GM19351 (cell line): Measurements from ENCODE around the gene CT83.

Source experiments
- ATAC-seq: cut with Tn5 transposase; IDR thresholded peaks from one replicate; pipeline ENCODE4 v1.9.1; 2021; ENCODE audit warnings: mild to moderate bottlenecking, moderate library complexity; ENCODE audit not compliant: unreplicated experiment

The CT83 gene

DNA sequence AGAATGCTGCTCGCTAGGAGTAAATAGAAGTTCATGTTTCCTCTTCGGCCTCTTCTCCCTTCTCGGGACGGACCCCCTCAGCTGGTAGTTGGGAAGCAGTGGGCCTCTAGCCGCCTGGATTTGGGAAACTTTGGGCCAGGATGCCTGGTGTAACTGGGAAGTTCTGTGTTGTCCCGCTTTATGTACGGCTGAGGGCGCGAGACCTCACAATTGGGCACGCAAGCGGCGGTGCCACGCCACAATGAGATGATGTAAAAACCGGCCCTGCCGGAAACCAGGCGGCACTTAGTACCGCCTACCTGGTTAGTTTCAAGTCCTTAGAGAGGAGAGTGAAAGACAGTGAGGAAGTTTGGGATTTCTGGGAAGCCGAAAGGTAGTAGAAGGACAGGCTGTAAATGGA is at the start of gene CT83:
Gene CT83, minus strand, starts transcription at position 155 of the 400 bp plus-strand sequence. Its CDS starts 120 bp downstream, at position 35.
- no peak for ATAC-seq

DNA sequence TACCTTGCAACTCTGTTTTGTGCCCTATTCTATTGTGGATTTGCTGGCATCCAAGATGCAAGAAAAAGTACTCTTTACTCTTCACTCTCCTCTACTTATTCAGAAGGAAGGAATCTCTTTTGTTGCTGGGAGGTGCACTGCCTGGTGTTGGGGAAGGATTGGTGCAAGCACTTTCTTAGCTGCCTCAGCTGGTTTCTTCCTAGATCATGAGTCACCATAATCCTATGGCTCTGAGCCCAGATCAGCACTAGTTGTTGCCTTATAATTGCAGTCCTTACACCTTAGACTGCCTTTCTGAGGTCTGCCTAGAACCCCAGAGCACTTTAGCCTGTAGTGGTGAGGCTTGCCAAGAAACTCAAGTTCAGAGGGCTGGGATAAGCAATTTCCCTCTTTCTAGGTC is 37.0 kb upstream of the CT83 start:
- ATAC-seq: no peak

GRCh38 chrX:116493271-116493670 is 30.5 kb upstream of the CT83 start:
- no peak for ATAC-seq

- ATAC-seq: no peak
Observed at GRCh38 chrX:116490104-116490503, 27.3 kb upstream of the CT83 start.

DNA sequence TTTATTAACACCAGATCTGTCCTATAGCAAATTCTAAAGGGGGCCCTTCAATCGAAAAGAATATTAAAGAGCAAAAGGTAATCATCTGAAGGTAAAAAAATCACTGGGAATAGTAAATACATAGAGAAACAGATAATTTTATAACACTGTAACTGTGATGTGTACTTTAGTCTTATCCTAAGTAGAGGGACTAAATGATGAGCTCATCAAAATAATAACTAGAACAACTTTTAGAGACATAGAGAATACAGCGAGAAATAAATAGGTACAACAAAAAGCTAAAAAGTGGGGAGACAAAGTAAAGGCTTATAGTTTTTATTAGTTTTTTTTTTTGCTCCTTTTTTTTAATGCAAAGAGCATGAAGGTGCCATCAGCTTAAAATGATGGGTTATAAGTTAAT is 17.3 kb upstream of the CT83 start:
- no peak for ATAC-seq

DNA sequence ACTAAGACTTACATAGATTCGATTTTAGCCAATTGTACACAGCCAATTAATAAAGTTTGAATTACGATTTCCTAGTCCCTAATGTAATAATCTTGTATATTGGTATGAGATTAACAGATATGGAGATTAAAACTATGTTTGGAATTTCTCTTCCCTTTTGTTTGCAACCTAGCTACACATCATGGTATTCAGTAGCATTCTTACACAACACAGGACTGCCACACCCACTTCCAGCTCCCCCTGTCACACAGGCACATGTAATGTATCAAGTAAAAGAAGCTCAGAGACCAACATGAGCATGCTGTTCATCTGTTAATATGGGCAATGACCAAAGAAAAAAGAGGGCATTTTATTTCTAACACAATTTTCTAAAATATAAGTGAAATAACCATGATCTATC is 13.6 kb downstream of the CT83 start:
- no peak for ATAC-seq

- ATAC-seq: no peak
Observed at GRCh38 chrX:116436358-116436816, 26.4 kb downstream of the CT83 start, which contains the start of gene SLC6A14. Gene SLC6A14 (plus strand): TSS chrX:116436606. CDS start chrX:116436710, 104 bp downstream.

- no peak for ATAC-seq
Observed at GRCh38 chrX:116435597-116435996, 27.2 kb downstream of the CT83 start.

- ATAC-seq: no peak
Observed at GRCh38 chrX:116427978-116428377, 34.8 kb downstream of the CT83 start.

GRCh38 chrX:116417968-116418367 is 44.8 kb downstream of the CT83 start:
- ATAC-seq: no peak

- ATAC-seq: no peak
Observed at GRCh38 chrX:116417214-116417613, 45.6 kb downstream of the CT83 start.

GRCh38 chrX:116413273-116413672 is 49.5 kb downstream of the CT83 start:
- no peak for ATAC-seq
